GM12801 (cell line): Measurements from ENCODE around the gene KRTAP20-4.

Experiments used
- TF ChIP-seq, protein P1 (sequence below): IDR thresholded peaks from one replicate; pipeline ENCODE4 v1.5.1; 2011; ENCODE audit warnings: control low read depth; ENCODE audit not compliant: insufficient read length; ENCODE audit errors: extremely low read depth

The KRTAP20-4 gene

DNA sequence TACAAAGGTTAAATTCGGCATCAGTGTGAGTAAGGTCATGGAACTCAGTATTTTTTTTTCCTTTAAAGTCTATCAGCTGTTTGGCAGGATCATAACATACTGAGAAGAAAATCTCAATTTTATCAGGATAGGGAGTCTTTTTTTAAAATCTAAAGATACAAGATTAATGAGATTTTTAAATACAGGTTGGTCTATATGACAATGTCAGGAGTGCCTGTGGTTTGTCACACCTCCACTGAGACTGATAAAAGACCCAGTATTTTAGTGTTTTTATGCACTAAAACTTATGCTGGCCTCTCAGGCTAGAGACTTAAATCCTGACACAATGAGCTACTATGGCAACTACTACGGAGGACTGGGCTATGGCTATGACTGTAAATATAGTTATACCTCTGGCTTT lies 22.1 kb downstream of the KRTAP20-4 start, which contains the start of gene KRTAP20-3:
Gene KRTAP20-3, plus strand, starts transcription at position 301 of the 400 bp plus-strand sequence.
- TF ChIP-seq, protein P1, sequence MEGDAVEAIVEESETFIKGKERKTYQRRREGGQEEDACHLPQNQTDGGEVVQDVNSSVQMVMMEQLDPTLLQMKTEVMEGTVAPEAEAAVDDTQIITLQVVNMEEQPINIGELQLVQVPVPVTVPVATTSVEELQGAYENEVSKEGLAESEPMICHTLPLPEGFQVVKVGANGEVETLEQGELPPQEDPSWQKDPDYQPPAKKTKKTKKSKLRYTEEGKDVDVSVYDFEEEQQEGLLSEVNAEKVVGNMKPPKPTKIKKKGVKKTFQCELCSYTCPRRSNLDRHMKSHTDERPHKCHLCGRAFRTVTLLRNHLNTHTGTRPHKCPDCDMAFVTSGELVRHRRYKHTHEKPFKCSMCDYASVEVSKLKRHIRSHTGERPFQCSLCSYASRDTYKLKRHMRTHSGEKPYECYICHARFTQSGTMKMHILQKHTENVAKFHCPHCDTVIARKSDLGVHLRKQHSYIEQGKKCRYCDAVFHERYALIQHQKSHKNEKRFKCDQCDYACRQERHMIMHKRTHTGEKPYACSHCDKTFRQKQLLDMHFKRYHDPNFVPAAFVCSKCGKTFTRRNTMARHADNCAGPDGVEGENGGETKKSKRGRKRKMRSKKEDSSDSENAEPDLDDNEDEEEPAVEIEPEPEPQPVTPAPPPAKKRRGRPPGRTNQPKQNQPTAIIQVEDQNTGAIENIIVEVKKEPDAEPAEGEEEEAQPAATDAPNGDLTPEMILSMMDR: no peak

DNA sequence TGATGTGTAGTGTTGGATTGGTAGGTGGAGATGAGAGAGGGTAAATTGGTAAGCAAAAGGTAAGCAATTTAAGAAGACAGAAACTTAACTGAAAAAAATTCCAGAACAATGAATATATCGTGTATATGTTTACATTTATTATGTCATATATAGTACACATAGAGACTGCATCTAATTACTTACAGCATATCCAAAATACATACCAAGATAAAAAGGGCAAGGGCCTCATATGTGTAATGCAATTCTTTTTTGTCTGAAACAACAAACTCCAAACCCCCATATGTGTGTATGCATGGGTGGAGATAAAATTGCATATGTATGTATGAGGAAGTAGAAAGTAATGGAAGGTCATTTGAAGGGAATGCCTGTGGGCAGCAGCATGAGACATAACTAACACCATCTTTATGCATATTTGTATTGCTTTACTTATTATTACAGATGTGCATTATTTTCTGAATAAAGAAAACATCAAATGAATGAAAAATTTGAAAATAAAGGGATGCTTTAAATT lies 26.5 kb downstream of the KRTAP20-4 start:
- TF ChIP-seq, protein P1: no peak

- TF ChIP-seq, protein P1: no peak
Observed at GRCh38 chr21:30652891-30653290, 32.5 kb downstream of the KRTAP20-4 start.

DNA sequence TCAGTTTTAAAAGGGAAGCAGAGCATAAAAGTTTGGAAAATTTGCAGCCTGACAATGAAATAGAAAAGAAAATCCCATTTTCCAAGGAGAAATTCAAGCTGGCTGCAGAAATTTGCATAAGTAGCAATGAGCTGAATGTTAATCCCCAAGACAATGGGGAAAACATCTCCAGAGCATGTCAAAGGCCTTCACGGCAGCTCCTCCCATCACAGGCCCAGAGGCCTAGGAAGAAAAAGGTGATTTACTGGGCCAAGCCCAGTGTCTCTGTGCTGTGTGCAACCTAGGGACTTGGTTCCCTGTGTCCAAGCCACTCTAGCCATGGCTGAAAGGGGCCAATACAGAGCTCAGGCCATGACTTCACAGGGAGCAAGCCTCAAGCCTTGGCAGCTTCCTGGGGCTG lies 48.3 kb downstream of the KRTAP20-4 start:
- TF ChIP-seq, protein P1: no peak
